Measurements from ENCODE around the gene C1orf52. TPM values are rescaled to one million over a fixed set of nuclear protein-coding genes. Genes with fewer than 3 reads are reported as not detected.

C1orf52 gene
- polyA plus RNA-seq, 3 donors: 18.5 to 29.1 (median 19.7) TPM

DNA sequence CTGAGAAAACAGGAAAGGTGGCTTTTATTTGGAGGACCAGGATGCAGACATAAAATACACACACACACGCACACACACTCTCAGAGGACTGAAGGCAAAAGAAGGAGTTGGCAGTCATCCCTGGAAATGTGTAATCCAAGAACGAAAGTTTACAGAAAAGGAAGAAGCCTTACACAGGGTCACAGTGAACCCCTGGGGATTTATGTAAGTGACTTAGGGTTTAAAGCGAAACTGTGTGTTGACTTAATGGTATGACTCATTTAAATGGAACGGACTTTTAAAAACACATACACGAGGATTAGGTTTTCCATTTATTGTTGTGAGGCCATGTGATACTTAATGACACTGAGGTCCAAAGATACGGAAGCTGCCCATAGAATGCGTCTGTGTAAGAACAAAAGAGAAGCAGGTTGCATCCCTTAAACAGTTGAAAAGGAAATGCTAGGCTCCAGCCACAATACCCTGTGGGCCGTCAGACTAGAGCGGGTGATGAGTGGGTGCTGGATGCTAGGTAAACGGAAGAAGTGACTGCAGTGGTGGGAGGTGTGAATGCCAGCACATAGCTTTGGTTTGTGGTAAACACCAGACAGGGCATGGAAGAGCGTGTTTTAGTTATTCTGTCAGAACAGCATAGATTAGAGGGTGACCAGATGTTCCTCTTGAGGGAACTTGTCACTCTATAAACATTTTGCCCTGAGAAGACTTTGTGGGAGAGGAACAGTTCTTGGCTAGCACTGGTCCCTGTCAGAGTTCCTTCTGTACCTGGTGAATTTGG, 38.6 kb upstream of the C1orf52 start:
- H3K36me3 ChIP-seq (replicated peaks in 1 of 2; ENCODE audit: control insufficient read depth in 1 of 2, insufficient read depth in 2 of 2, low read length in 2 of 2): no peaks in the 10 kb centered on the region
- H3K27me3 ChIP-seq (ENCODE audit: control insufficient read depth in 2 of 2, insufficient read depth in 2 of 2, low read length in 2 of 2): no peaks in the 10 kb centered on the region
- no peaks in the 10 kb centered on the region for H4K20me1 ChIP-seq (ENCODE audit: insufficient read depth, low read length)
- H3K4me3 ChIP-seq (replicated peaks in 1 of 3; ENCODE audit: low read depth in 2 of 3, low read length in 3 of 3): no peak overlapping the region
- peak overlapping the region in 1 of 2 donors; percentile 1 for H3K4me3 Mint-ChIP-seq
- H3K4me2 ChIP-seq (replicated peaks; ENCODE audit: extremely low read depth, low read length, poor library complexity, severe bottlenecking): no peak overlapping the region
- H3K36me3 Mint-ChIP-seq: no peaks in the 10 kb centered on the region
- no peaks in the 10 kb centered on the region for H3K9me3 ChIP-seq (replicated peaks in 1 of 2; ENCODE audit: control insufficient read depth in 1 of 2, insufficient read depth in 1 of 2, low read length in 2 of 2)
- H3K27ac Mint-ChIP-seq: no peak overlapping the region
- no peak overlapping the region for H3K9ac ChIP-seq (ENCODE audit: insufficient read depth, low read length, poor library complexity, severe bottlenecking)
- TF ChIP-seq, protein P1, sequence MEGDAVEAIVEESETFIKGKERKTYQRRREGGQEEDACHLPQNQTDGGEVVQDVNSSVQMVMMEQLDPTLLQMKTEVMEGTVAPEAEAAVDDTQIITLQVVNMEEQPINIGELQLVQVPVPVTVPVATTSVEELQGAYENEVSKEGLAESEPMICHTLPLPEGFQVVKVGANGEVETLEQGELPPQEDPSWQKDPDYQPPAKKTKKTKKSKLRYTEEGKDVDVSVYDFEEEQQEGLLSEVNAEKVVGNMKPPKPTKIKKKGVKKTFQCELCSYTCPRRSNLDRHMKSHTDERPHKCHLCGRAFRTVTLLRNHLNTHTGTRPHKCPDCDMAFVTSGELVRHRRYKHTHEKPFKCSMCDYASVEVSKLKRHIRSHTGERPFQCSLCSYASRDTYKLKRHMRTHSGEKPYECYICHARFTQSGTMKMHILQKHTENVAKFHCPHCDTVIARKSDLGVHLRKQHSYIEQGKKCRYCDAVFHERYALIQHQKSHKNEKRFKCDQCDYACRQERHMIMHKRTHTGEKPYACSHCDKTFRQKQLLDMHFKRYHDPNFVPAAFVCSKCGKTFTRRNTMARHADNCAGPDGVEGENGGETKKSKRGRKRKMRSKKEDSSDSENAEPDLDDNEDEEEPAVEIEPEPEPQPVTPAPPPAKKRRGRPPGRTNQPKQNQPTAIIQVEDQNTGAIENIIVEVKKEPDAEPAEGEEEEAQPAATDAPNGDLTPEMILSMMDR (IDR thresholded peaks at IDR 0.05): no peak
- no peak overlapping the region for H3K27ac ChIP-seq (ENCODE audit: low read depth in 1 of 2, low read length in 2 of 2)
- H3K4me1 ChIP-seq (ENCODE audit: control insufficient read depth in 1 of 2, insufficient read depth in 2 of 2, low read length in 2 of 2): no peaks in the 10 kb centered on the region
- peaks cover 0 to 5% (median 2%) of the 10 kb centered on the region in 3 donors for H3K27me3 Mint-ChIP-seq (ENCODE audit: low read depth in 3 of 3)
- DNase-seq: no peak
- WGBS (ENCODE audit: insufficient coverage): 86% methylated on average over 6 of the region's 11 CpGs
- H2AFZ ChIP-seq (ENCODE audit: insufficient read depth, low read depth, low read length, poor library complexity, severe bottlenecking): no peak overlapping the region
- no peaks in the 10 kb centered on the region for H3K79me2 ChIP-seq (ENCODE audit: insufficient read depth, low read length)
- intact Hi-C loops (cut with micrococcal nuclease): no loop called here
- H3K9me3 Mint-ChIP-seq: peaks cover 0 to 3% (median 0%) of the 10 kb centered on the region in 7 donors
- no peaks in the 10 kb centered on the region for H3K4me1 Mint-ChIP-seq

DNA sequence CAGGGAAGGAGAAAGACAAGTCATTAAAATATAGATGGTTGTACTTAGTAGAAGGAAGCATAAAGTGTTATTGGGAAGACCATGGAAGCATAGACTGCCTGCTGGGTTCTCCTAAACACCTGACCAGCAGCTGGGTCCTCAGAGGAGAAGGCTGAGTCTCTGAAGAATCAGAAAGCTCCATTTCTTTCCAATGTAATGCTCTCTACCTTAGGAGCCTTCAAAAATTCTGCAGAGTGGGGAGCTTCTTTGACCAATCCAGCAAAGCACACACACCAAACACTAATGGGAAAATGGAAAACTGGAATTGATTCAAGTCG, 38.0 kb upstream of the C1orf52 start:
- Histone ChIP-seq H2AFZ (ENCODE audit: insufficient read depth, low read depth, low read length, poor library complexity, severe bottlenecking) (no peak overlapping the region), H3K9ac (ENCODE audit: insufficient read depth, low read length, poor library complexity, severe bottlenecking) (no peak overlapping the region), H3K27ac (ENCODE audit: low read depth in 1 of 2, low read length in 2 of 2) (no peak overlapping the region), H3K4me1 (ENCODE audit: control insufficient read depth in 1 of 2, insufficient read depth in 2 of 2, low read length in 2 of 2) (no peaks in the 10 kb centered on the region), H3K4me2 (replicated peaks; ENCODE audit: extremely low read depth, low read length, poor library complexity, severe bottlenecking) (no peak overlapping the region), H3K4me3 (replicated peaks in 1 of 3; ENCODE audit: low read depth in 2 of 3, low read length in 3 of 3) (no peak overlapping the region), H3K79me2 (ENCODE audit: insufficient read depth, low read length) (no peaks in the 10 kb centered on the region), H4K20me1 (ENCODE audit: insufficient read depth, low read length) (no peaks in the 10 kb centered on the region), H3K27me3 (ENCODE audit: control insufficient read depth in 2 of 2, insufficient read depth in 2 of 2, low read length in 2 of 2) (no peaks in the 10 kb centered on the region), H3K36me3 (replicated peaks in 1 of 2; ENCODE audit: control insufficient read depth in 1 of 2, insufficient read depth in 2 of 2, low read length in 2 of 2) (no peaks in the 10 kb centered on the region), H3K9me3 (replicated peaks in 1 of 2; ENCODE audit: control insufficient read depth in 1 of 2, insufficient read depth in 1 of 2, low read length in 2 of 2) (no peaks in the 10 kb centered on the region)
- H3K36me3 Mint-ChIP-seq: no peaks in the 10 kb centered on the region
- H3K4me3 Mint-ChIP-seq: peak overlapping the region in 1 of 2 donors; percentile 1
- no peaks in the 10 kb centered on the region for H3K4me1 Mint-ChIP-seq
- intact Hi-C loops (cut with micrococcal nuclease): no loop called here
- H3K9me3 Mint-ChIP-seq: peaks cover 0 to 4% (median 0%) of the 10 kb centered on the region in 7 donors
- no peak overlapping the region for H3K27ac Mint-ChIP-seq
- no CpG with 5 or more reads among the region's 1 CpG for WGBS (ENCODE audit: insufficient coverage)
- TF ChIP-seq, protein P1 (IDR thresholded peaks at IDR 0.05): no peak
- H3K27me3 Mint-ChIP-seq (ENCODE audit: low read depth in 3 of 3): peaks cover 0 to 4% (median 2%) of the 10 kb centered on the region in 3 donors
- no peak for DNase-seq

Data from CD14-positive monocyte (primary cell).